ENCODE measurements around the gene CNNM1.

Gene CNNM1

GRCh38 chr10:99365311-99365710, 36.2 kb downstream of the CNNM1 start:
- no peak for TF ChIP-seq CTCF (conservative IDR thresholded peaks at IDR 0.05; ENCODE audit: low read depth, low read length)
- Histone ChIP-seq H3K4me2 (no peak overlapping the region), H3K79me2 (ENCODE audit: insufficient read depth, low read depth) (no peaks in the 10 kb centered on the region), H4K20me1 (ENCODE audit: insufficient read depth) (no peaks in the 10 kb centered on the region), H3K27me3 (ENCODE audit: insufficient read depth, low read depth) (peaks cover 34% of the 10 kb centered on the region), H3K27ac (no peak overlapping the region), H3K4me1 (ENCODE audit: low read depth, poor library complexity, severe bottlenecking) (peaks cover 5% of the 10 kb centered on the region), H3K9ac (no peak overlapping the region), H3K4me3 (IDR thresholded peaks at IDR 0.05; ENCODE audit: insufficient read depth, low read depth, low read length) (no peak overlapping the region), H2AFZ (ENCODE audit: low read depth) (no peak overlapping the region), H3K36me3 (ENCODE audit: insufficient read depth) (no peaks in the 10 kb centered on the region)

GRCh38 chr10:99365736-99366135, 36.6 kb downstream of the CNNM1 start:
- Histone ChIP-seq H3K4me2 (no peak overlapping the region), H3K27me3 (ENCODE audit: insufficient read depth, low read depth) (peaks cover 38% of the 10 kb centered on the region), H3K27ac (no peak overlapping the region), H4K20me1 (ENCODE audit: insufficient read depth) (no peaks in the 10 kb centered on the region), H3K36me3 (ENCODE audit: insufficient read depth) (no peaks in the 10 kb centered on the region), H2AFZ (ENCODE audit: low read depth) (no peak overlapping the region), H3K4me1 (ENCODE audit: low read depth, poor library complexity, severe bottlenecking) (peaks cover 9% of the 10 kb centered on the region), H3K9ac (no peak overlapping the region), H3K4me3 (IDR thresholded peaks at IDR 0.05; ENCODE audit: insufficient read depth, low read depth, low read length) (no peak overlapping the region), H3K79me2 (ENCODE audit: insufficient read depth, low read depth) (no peaks in the 10 kb centered on the region)
- TF ChIP-seq CTCF (conservative IDR thresholded peaks at IDR 0.05; ENCODE audit: low read depth, low read length), result no peak

GRCh38 chr10:99366666-99367065, 37.5 kb downstream of the CNNM1 start:
- Histone ChIP-seq H3K36me3 (ENCODE audit: insufficient read depth) (no peaks in the 10 kb centered on the region), H3K27ac (no peak overlapping the region), H3K4me1 (ENCODE audit: low read depth, poor library complexity, severe bottlenecking) (peaks cover 18% of the 10 kb centered on the region), H3K27me3 (ENCODE audit: insufficient read depth, low read depth) (peaks cover 41% of the 10 kb centered on the region), H3K4me3 (IDR thresholded peaks at IDR 0.05; ENCODE audit: insufficient read depth, low read depth, low read length) (no peak overlapping the region), H2AFZ (ENCODE audit: low read depth) (no peak overlapping the region), H3K4me2 (no peak overlapping the region), H4K20me1 (ENCODE audit: insufficient read depth) (no peaks in the 10 kb centered on the region), H3K79me2 (ENCODE audit: insufficient read depth, low read depth) (no peaks in the 10 kb centered on the region), H3K9ac (no peak overlapping the region)
- no peak for TF ChIP-seq CTCF (conservative IDR thresholded peaks at IDR 0.05; ENCODE audit: low read depth, low read length)

- no peak overlapping the region for H3K9ac ChIP-seq
- H2AFZ ChIP-seq (ENCODE audit: low read depth), result no peak overlapping the region
- no peaks in the 10 kb centered on the region for H3K79me2 ChIP-seq (ENCODE audit: insufficient read depth, low read depth)
- no peaks in the 10 kb centered on the region for H3K36me3 ChIP-seq (ENCODE audit: insufficient read depth)
- no peak overlapping the region for H3K27ac ChIP-seq
- H3K27me3 ChIP-seq (ENCODE audit: insufficient read depth, low read depth), result peaks cover 61% of the 10 kb centered on the region
- H3K4me2 ChIP-seq, result no peak overlapping the region
- TF ChIP-seq CTCF (conservative IDR thresholded peaks at IDR 0.05; ENCODE audit: low read depth, low read length), result no peak
- no peaks in the 10 kb centered on the region for H4K20me1 ChIP-seq (ENCODE audit: insufficient read depth)
- peaks cover 18% of the 10 kb centered on the region for H3K4me1 ChIP-seq (ENCODE audit: low read depth, poor library complexity, severe bottlenecking)
- H3K4me3 ChIP-seq (IDR thresholded peaks at IDR 0.05; ENCODE audit: insufficient read depth, low read depth, low read length), result no peak overlapping the region
Observed at GRCh38 chr10:99368646-99369045, 39.5 kb downstream of the CNNM1 start.
